Caki2 (cell line): ENCODE data around the gene CAP2. TPM values are rescaled to one million over a fixed set of nuclear protein-coding genes. Genes with fewer than 3 reads are reported as not detected.

Experiments
- DNase-seq: peaks from one replicate; pipeline ENCODE4 v3.0.0-alpha.2; 2015; ENCODE audit warnings: low read depth
- in situ Hi-C: cut with HindIII; loops from 2 replicates; pipeline ENCODE4 v1.10.0; 2016; ENCODE audit warnings: low sequenced_read_pairs, low pct_unique_long_range_greater_than_20kb, mixed read lengths
- total RNA-seq: library from RNA; depleted of rRNA; stranded (reverse); fragments of >200 nt; shearing (Covaris generic); gene quantifications from 2 replicates; pipeline ENCODE4 v1.2.3, GENCODE V29; 2014; ENCODE audit warnings: low replicate concordance

The CAP2 gene
- total RNA-seq, 1 experiment from 2014 or later: 16.5 TPM

GRCh38 chr6:17460862-17461261, 67.5 kb downstream of the CAP2 start:
- no peak for DNase-seq
- in situ Hi-C loops: no loop called here

- in situ Hi-C loops: no loop called here
- DNase-seq: no peak
These were observed 72.8 kb downstream of the CAP2 start for GRCh38 chr6:17466147-17466546.

- peak; percentile 59 for DNase-seq
- in situ Hi-C loops: no loop called here
These were observed 73.3 kb downstream of the CAP2 start for GRCh38 chr6:17466707-17467106.

DNA sequence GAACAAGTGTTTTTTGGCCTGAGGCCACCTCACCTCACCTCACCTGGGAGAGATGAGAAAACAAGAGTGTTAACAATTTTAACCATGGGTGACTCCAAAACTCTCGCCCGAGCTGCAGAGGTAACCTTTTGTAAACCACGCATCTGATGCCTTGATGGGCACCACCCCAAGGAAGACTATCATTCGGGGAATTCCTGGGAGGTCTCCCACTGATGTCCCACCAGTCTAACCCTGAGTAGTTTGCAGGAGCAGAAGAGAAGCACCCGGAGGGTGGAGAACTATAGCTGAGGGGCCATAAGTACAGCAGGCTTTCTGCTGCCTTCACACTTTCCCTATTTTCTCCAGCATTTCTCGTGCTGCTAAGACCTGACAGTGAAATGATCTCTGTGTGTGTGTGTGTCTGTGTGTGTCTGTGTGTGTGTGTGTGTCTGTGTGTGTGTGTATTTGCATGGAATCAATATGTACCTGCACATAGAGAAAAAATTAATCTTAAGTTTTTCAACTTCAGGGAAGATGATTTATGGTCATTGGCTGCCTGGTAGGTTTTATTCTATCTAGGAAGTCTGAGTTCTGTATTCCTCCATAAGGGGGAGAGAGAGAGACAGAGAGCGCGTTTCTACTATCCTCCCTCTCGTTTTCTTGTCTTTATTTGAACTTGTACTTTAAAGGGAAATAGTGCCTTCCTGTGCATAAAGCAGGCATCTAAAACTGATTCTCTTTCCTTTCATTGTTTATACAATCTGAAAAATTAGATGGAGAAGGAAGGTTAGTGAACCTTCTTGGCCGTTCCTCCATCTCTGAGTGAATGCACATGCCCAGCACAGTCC, 75.8 kb downstream of the CAP2 start:
- DNase-seq: peak; percentile 18
- in situ Hi-C loops: no loop called here

DNA sequence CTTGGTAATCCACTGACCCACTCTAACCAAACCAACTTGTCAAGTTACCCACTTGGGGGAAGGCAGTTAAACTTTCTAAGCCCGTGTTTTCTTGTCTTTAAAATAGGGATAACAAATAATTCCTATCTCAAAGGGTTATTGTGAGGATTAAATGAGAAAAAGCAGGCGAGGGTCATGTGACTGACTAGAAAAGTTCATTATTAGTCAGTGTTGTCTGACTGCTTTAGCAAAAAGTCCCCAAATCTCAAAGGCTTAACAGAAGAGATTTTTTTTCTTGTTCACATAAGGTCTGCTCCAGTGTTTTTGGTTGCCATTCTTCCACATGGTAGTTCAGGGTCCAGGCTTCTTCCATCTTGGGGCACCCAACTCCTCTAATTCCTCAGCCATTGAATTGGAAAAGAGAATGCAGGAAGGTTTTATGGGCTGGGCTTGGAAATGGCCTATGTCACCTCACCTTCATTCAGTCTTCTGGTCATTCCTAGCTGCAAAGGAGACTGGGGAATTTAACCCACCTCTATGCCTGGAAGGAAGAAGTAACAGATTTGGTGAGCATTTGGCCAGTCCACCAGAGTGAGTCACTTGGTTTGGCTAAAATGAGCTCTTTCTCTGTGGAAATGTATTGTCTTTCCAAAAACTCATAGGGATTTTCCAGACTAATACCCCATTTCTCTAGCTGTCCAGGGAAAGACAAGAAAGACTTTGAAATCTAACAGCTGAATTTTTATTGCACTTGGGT, 77.0 kb downstream of the CAP2 start:
- in situ Hi-C loops: no loop called here
- DNase-seq: no peak

- no peak for DNase-seq
- in situ Hi-C loops: no loop called here
These were observed 77.5 kb downstream of the CAP2 start for GRCh38 chr6:17470938-17471327.

GRCh38 chr6:17472653-17473183, 79.3 kb downstream of the CAP2 start:
- peak; percentile 96 for DNase-seq
- in situ Hi-C loops: no loop called here

DNA sequence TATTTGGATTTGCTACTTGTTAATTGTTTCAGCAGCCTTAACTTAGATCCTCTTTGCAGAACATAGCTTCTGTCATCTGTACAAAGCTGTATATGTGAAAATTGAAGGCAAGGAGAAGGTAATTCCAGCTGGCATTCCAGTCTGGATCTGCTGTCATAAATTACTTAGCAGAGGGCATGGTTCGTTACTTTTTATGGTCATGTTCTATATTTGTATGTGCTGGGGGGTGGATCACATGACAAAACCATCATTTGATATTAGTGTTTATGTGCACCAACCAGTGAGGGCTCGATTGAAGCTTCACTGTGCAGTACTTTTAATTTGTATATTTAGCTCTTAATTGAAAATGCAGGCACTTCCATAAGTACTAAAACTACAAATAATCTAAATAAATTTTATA, 80.2 kb downstream of the CAP2 start:
- DNase-seq: peak; percentile 58
- in situ Hi-C loops: no loop called here

DNA sequence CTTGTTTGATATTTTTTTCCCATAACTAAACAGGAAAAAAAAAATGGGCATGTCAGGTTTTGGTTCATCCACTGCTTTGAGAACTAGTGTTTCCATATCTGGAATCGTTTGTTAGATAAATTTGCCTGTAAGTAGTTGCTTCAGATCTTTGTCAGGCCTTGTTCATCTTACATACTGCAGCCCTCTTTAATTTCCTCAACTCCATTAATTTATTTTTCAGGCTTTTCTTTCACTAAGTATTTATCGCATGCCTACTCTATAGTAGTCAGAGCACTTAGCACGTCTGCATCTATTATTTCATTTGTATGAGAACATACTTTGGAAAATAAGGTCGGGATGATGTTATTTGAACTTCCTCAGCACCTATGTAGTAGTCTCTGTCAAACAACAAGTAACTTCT, 80.9 kb downstream of the CAP2 start:
- no peak for DNase-seq
- in situ Hi-C loops: no loop called here

DNA sequence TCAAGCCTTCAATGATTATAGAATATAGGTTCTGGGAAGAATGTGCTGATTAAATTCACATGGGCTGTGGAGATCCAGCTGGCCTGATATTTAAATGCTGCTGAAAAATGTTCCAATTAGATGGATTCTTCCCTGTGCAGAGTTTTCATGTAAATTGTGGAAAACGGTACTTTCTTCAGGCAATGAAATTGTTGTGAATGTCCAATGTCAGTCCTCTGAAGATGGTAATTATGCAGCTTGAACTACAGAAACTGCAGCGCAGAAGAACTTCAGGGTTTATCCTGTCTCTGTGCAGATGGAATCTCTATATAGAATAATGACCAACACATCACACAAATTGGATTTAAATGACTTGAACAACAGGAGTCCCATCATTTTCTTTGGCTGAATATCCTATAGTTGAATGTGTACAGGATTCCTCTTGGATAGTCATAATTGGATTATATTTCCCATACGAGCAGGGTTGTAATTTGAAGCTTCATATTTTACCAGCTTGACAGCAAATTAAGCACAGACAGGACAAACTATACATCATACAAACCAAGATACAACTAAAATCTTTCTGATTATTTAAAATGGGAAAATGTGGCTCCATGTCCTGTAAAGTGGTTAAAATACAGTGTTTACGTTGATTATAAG, 82.3 kb downstream of the CAP2 start:
- in situ Hi-C loops: no loop called here
- no peak for DNase-seq

GRCh38 chr6:17476511-17476910, 83.1 kb downstream of the CAP2 start:
- no peak for DNase-seq
- in situ Hi-C loops: no loop called here

DNA sequence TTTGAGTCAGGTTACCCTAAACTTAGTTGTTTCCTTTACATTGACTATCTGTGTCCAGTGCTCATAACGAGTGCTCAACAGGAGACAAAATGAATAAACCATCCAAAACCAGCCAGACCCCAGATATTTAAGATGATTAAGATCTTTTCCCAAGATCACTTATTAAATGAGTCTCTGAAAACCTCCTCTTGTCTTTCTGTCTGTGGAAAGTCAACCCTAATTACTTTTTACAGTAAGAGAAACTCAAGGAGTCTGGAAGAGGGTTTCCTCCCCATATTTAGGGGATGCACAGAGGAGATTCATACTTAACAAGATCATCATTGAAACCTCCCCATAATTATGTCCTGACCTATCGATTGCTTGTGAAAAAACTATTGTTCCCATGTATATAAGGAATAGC, 84.0 kb downstream of the CAP2 start:
- in situ Hi-C loops: no loop called here
- DNase-seq: no peak

GRCh38 chr6:17478223-17478907, 85.0 kb downstream of the CAP2 start:
- in situ Hi-C loops: no loop called here
- no peak for DNase-seq

DNA sequence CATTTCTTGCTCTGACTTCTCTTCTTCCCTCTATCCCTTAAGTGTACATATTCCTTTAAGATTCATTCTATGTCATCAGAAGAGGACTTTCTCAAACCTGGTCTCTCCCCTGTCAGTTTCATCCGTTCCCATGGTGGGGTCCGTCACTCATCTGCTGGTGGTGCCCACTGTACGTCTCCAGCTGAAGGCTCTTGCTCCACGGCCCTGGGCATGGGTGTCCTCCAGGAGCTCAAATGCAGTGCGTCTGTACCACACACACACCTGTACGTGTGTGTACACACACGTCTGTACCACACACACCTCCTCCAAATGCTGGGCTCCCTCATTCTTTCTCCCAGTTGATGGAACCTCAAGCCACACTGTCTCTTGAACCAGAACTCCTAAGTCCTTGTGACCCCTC, 85.6 kb downstream of the CAP2 start:
- DNase-seq: no peak
- in situ Hi-C loops: no loop called here

DNA sequence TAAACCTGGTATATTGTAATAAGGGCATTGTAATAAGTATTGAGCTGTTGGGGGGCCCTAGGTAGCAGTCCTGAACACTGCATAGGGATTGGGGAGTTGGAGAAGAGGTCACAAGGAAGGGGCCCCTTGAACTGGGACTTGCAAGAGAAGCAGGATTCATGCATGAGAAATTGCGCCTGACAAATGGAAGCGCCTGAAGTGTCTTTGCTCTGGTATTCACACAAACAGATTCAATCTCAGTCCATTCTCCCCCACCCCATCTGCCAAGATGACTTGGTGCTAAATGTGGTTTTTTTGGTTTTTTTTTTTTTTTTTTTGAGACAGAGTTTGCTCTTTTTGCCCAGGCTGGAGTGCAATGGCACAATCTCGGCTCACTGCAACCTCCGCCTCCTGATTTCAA, 87.1 kb downstream of the CAP2 start:
- DNase-seq: no peak

DNA sequence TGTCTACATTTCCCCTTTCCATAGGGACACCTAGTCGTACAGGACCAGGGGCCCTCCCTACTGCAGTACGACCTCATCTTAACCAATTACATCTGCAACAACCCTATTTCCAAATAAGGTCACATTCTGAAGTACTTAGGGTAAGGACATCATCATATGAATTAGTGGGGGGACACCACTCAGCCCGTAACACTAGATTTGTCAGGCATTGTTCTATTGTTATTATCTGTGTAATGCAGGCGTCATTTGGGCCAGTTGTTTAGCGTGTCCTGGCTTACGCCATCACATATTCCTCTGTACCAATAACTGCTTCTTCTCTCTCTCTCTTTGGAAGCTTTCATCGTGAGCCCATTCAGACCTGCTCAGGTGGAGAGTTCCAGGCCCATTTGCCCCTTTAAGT, 89.3 kb downstream of the CAP2 start:
- no peak for DNase-seq
- in situ Hi-C loops: no loop called here

More for the DNA sequence above, 87.1 kb downstream of the CAP2 start:
- in situ Hi-C loops: no loop called here

DNA sequence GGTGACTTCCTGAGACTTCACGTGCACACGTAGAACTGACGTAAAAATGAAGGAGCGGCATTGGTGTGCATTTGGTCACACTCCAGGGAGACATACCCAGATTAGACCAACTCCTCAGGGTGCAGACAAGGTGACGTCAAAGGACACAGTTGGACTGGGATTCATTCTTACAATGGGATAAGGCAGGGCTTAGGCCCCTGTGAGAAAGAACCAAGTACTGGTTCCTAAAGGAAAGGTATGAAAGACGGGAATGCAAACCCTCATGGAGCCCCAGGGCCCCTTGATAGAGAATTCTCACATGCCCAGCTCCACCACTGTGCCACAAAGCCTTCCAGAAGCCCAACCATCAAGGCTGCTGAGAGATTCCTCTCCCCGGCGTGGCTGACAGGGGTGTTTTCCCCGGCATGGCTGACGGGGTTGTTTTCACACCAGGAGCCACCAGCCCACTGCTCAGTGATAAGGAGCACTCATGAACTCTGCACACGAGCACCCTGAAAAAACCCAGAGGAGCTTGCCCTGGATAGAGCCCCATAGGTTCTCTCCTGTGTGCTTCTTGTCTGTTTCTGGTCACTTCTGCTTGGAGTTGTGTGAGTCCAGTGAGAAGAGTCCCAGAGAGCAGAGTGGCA, 90.1 kb downstream of the CAP2 start:
- in situ Hi-C loops: no loop called here

GRCh38 chr6:17484201-17484849, 90.9 kb downstream of the CAP2 start:
- in situ Hi-C loops: no loop called here
- no peak for DNase-seq

More for the DNA sequence above, 90.1 kb downstream of the CAP2 start:
- DNase-seq: no peak
